GM12872 (cell line): ENCODE measurements around the gene ZSCAN32.

Experiments used
- TF ChIP-seq, protein P1 (sequence below): IDR thresholded peaks from 3 replicates; pipeline ENCODE4 v1.5.1; 2011; ENCODE audit warnings: low read depth, mild to moderate bottlenecking, low read length, moderate library complexity; ENCODE audit not compliant: insufficient read depth

Gene ZSCAN32

DNA sequence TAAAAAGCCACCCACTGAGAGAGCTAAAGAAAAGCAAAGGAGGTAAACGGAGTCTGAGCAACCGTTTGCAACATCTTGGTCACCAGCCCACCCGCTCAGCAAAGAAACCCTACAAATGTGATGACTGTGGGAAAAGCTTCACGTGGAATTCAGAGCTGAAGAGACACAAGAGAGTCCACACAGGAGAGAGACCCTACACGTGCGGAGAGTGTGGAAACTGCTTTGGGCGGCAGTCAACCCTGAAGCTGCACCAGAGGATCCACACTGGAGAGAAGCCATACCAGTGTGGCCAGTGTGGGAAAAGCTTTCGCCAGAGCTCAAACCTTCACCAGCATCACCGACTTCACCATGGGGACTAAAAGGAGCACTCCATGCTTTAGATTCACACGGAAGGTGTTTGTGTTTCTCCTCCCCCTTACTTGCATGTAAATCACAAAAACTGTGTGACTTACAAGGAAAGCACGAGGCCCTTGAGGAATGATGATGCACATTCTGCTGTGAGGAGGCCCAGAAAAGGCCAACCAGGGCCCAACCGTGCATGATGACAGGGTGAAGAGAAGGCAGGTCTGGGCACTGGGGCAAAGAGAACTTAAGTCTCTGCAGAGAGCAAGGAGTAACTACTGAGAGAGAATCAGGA is 7.9 kb upstream of the ZSCAN32 start:
- TF ChIP-seq, protein P1, sequence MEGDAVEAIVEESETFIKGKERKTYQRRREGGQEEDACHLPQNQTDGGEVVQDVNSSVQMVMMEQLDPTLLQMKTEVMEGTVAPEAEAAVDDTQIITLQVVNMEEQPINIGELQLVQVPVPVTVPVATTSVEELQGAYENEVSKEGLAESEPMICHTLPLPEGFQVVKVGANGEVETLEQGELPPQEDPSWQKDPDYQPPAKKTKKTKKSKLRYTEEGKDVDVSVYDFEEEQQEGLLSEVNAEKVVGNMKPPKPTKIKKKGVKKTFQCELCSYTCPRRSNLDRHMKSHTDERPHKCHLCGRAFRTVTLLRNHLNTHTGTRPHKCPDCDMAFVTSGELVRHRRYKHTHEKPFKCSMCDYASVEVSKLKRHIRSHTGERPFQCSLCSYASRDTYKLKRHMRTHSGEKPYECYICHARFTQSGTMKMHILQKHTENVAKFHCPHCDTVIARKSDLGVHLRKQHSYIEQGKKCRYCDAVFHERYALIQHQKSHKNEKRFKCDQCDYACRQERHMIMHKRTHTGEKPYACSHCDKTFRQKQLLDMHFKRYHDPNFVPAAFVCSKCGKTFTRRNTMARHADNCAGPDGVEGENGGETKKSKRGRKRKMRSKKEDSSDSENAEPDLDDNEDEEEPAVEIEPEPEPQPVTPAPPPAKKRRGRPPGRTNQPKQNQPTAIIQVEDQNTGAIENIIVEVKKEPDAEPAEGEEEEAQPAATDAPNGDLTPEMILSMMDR = no peak

GRCh38 chr16:3401719-3402397 is 1.1 kb upstream of the ZSCAN32 start:
- TF ChIP-seq, protein P1 = no peak

GRCh38 chr16:3400446-3400778 is 392 bp downstream of the ZSCAN32 start:
- TF ChIP-seq, protein P1 = no peak

GRCh38 chr16:3389663-3390338 is 11.0 kb downstream of the ZSCAN32 start:
- TF ChIP-seq, protein P1 = no peak

GRCh38 chr16:3388325-3388724 is 12.5 kb downstream of the ZSCAN32 start:
- TF ChIP-seq, protein P1 = no peak

GRCh38 chr16:3383045-3383448 is 17.8 kb downstream of the ZSCAN32 start:
- TF ChIP-seq, protein P1 = no peak

GRCh38 chr16:3377917-3378316 is 22.9 kb downstream of the ZSCAN32 start:
- TF ChIP-seq, protein P1 = no peak
